GM23338 (cell line): ENCODE measurements around the gene KDM4B. TPM values are rescaled to one million over a fixed set of nuclear protein-coding genes. Genes with fewer than 3 reads are reported as not detected.

Source experiments
- ATAC-seq: fragments of 200-7000 bp; cut with Tn5 transposase; 3 replicates; pipeline ENCODE4 v1.9.1; 2020
- DNase-seq: peaks from one replicate; pipeline ENCODE4 v3.0.0-alpha.2; 2015; ENCODE audit warnings: low spot score
- H2AFZ ChIP-seq: fragments of 200-600 bp; sonication (generic); 2 replicates; pipeline ENCODE4 v1.8.0; 2016; ENCODE audit warnings: antibody characterized with exemption, mild to moderate bottlenecking, moderate library complexity
- H3F3A ChIP-seq: fragments of 200-600 bp; sonication (generic); replicated peaks from 2 replicates; pipeline ENCODE4 v1.8.0; 2017; ENCODE audit warnings: antibody characterized with exemption, mixed run types, low read depth
- H3K27ac ChIP-seq: fragments of 200-600 bp; sonication (generic); 2 replicates; pipeline ENCODE4 v1.6.1; 2016; ENCODE audit warnings: low read depth
- H3K27me3 ChIP-seq: fragments of 200-600 bp; sonication (generic); 2 replicates; pipeline ENCODE4 v1.8.0; 2016; ENCODE audit warnings: mild to moderate bottlenecking, mixed run types, moderate library complexity; ENCODE audit not compliant: insufficient read depth
- H3K36me3 ChIP-seq: fragments of 200-600 bp; sonication (generic); 2 replicates; pipeline ENCODE4 v1.8.0; 2016; ENCODE audit warnings: mild to moderate bottlenecking; ENCODE audit not compliant: insufficient read depth
- H3K4me1 ChIP-seq: fragments of 200-600 bp; sonication (generic); 2 replicates; pipeline ENCODE4 v1.8.0; 2016; ENCODE audit warnings: mild to moderate bottlenecking, moderate library complexity; ENCODE audit not compliant: insufficient read depth
- H3K4me2 ChIP-seq: fragments of 200-600 bp; sonication (generic); 2 replicates; pipeline ENCODE4 v1.7.1; 2017; ENCODE audit warnings: mixed run types
- H3K4me3 ChIP-seq: fragments of 200-600 bp; sonication (generic); 2 replicates; pipeline ENCODE4 v1.6.1; 2016; ENCODE audit warnings: mixed run types
- H3K79me2 ChIP-seq: fragments of 200-600 bp; sonication (generic); replicated peaks from 2 replicates; pipeline ENCODE4 v1.8.0; 2017; ENCODE audit warnings: mild to moderate bottlenecking; ENCODE audit not compliant: insufficient read depth
- H3K9me2 ChIP-seq: fragments of 200-600 bp; sonication (generic); 2 replicates; pipeline ENCODE4 v1.8.0; 2017; ENCODE audit not compliant: insufficient read depth
- H4K20me1 ChIP-seq: fragments of 200-600 bp; sonication (generic); replicated peaks from 2 replicates; pipeline ENCODE4 v1.8.0; 2017; ENCODE audit warnings: mild to moderate bottlenecking; ENCODE audit not compliant: insufficient read depth
- H3K27ac Mint-ChIP-seq: 2 replicates; pipeline ENCODE4 v1.8.0; 2020; ENCODE audit warnings: inconsistent platforms, mild to moderate bottlenecking, moderate library complexity, mixed read lengths
- H3K27me3 Mint-ChIP-seq: 3 replicates; pipeline ENCODE4 v1.8.0; 2022; ENCODE audit warnings: low read depth, mild to moderate bottlenecking, moderate library complexity, mixed read lengths, inconsistent platforms; ENCODE audit not compliant: insufficient read depth, poor library complexity
- H3K36me3 Mint-ChIP-seq: 3 replicates; pipeline ENCODE4 v1.8.0; 2021; ENCODE audit warnings: low read depth, mild to moderate bottlenecking, inconsistent platforms, moderate library complexity, mixed read lengths
- H3K4me1 Mint-ChIP-seq: 3 replicates; pipeline ENCODE4 v1.8.0; 2020; ENCODE audit warnings: mild to moderate bottlenecking, inconsistent platforms, mixed read lengths
- H3K4me3 Mint-ChIP-seq: 3 replicates; pipeline ENCODE4 v1.8.0; 2021; ENCODE audit warnings: moderate library complexity, mild to moderate bottlenecking, inconsistent platforms, mixed read lengths
- H3K9me3 Mint-ChIP-seq: 3 replicates; pipeline ENCODE4 v1.8.0; 2020; ENCODE audit warnings: moderate library complexity, mild to moderate bottlenecking, inconsistent platforms, mixed read lengths
- CREB1 ChIP-seq: fragments of 250-450 bp; sonication (Bioruptor Pico); IDR thresholded peaks from 2 replicates; pipeline ENCODE4 v1.5.0; 2020; ENCODE audit warnings: low read depth, mild to moderate bottlenecking, moderate library complexity
- EZH2phosphoT487 ChIP-seq: fragments of 200-600 bp; sonication (generic); IDR thresholded peaks from one replicate; pipeline ENCODE4 v1.8.1; 2018; ENCODE audit warnings: antibody characterized with exemption; ENCODE audit not compliant: unreplicated experiment
- POLR2AphosphoS5 ChIP-seq: IDR thresholded peaks from 2 replicates; pipeline ENCODE4 v1.6.1; 2016; ENCODE audit warnings: antibody characterized with exemption, low read depth
- REST ChIP-seq: IDR thresholded peaks from one replicate; pipeline ENCODE4 v1.6.1; 2018; ENCODE audit warnings: antibody characterized with exemption; ENCODE audit not compliant: unreplicated experiment
- ZNF462 ChIP-seq: fragments of 250-450 bp; sonication (Bioruptor Pico); IDR thresholded peaks from 2 replicates; pipeline ENCODE4 v1.5.0; 2020; ENCODE audit warnings: mild to moderate bottlenecking, moderate library complexity
- polyA plus RNA-seq: library from polyadenylated mRNA; unstranded; fragments of >200 nt; fragmentation: Nextera tagmentation; extraction: Ambion mirVana; gene quantifications from 2 replicates; pipeline ENCODE4 v1.2.1, GENCODE V29; 2016
- total RNA-seq: library from RNA; depleted of rRNA; stranded (reverse); fragments of >200 nt; shearing (Covaris generic); gene quantifications from 2 replicates; pipeline ENCODE4 v1.2.3, GENCODE V29; 2014

The KDM4B gene
- total and polyA plus RNA-seq, 2 experiments from 2014 or later, result 9.1 to 27.6 TPM

- Mint-ChIP-seq H3K36me3 (no peaks in the 10 kb centered on the region; the same call in 2 of the 3 replicates), H3K9me3 (no peaks in the 10 kb centered on the region), H3K4me3 (no peak overlapping the region), H3K27ac (no peak overlapping the region), H3K4me1 (no peaks in the 10 kb centered on the region; the same call in 1 of the 3 replicates), H3K27me3 (peaks cover 8% of the 10 kb centered on the region)
- Histone ChIP-seq H4K20me1 (no peaks in the 10 kb centered on the region; the same call in 1 of the 2 replicates), H2AFZ (no peak overlapping the region), H3K27ac (no peak overlapping the region), H3K4me3 (no peak overlapping the region), H3K36me3 (no peaks in the 10 kb centered on the region), H3K4me2 (no peak overlapping the region), H3K27me3 (no peaks in the 10 kb centered on the region), H3K4me1 (no peaks in the 10 kb centered on the region), H3K79me2 (no peaks in the 10 kb centered on the region), H3F3A (no peaks in the 10 kb centered on the region), H3K9me2 (no peaks in the 10 kb centered on the region)
- no peak for TF ChIP-seq REST
- TF ChIP-seq EZH2phosphoT487, result no peak
- no peak for TF ChIP-seq CREB1
- TF ChIP-seq ZNF462 (CRISPR knock-in tag), result no peak
- no peak for TF ChIP-seq POLR2AphosphoS5
- ATAC-seq (no peak), DNase-seq (no peak)
These were observed 82.7 kb downstream of the KDM4B start for GRCh38 chr19:5051619-5052018.
